NCI-H526 (cell line): ENCODE measurements around the gene MYO18A.

ENCODE experiments used
- DNase-seq, 2 experiments: peaks; one replicate each; lab custom pipeline; 2025; lab: John Stamatoyannopoulos, UW

Gene MYO18A

GRCh38 chr17:29022074-29022473 is 158.1 kb downstream of the MYO18A start:
- DNase-seq: no peak

- DNase-seq: no peak
These were observed 159.0 kb downstream of the MYO18A start for GRCh38 chr17:29021226-29021625.
